Stimulated activated naive CD8-positive, alpha-beta T cell treated with anti-CD3 and anti-CD28 coated beads, Interleukin-15, Interleukin-2, amounts not matched to agents 100 ng/mL and 50 ng/mL, for 24 hours (primary cell): Measurements from ENCODE around the gene FMN2.

Source experiments
- H3K27ac Mint-ChIP-seq: one replicate; pipeline ENCODE4 v1.8.0; 2021; ENCODE audit warnings: mild to moderate bottlenecking, mixed read lengths
- H3K27me3 Mint-ChIP-seq: one replicate; pipeline ENCODE4 v1.8.0; 2021; ENCODE audit warnings: mixed read lengths
- H3K36me3 Mint-ChIP-seq: one replicate; pipeline ENCODE4 v1.8.0; 2021; ENCODE audit warnings: low read depth, mixed read lengths
- H3K4me1 Mint-ChIP-seq: one replicate; pipeline ENCODE4 v1.8.0; 2021; ENCODE audit warnings: low read depth, mixed read lengths
- H3K4me3 Mint-ChIP-seq: one replicate; pipeline ENCODE4 v1.8.0; 2021; ENCODE audit warnings: mild to moderate bottlenecking, mixed read lengths
- H3K9me3 Mint-ChIP-seq: one replicate; pipeline ENCODE4 v1.8.0; 2021; ENCODE audit warnings: mixed read lengths

The FMN2 gene

DNA sequence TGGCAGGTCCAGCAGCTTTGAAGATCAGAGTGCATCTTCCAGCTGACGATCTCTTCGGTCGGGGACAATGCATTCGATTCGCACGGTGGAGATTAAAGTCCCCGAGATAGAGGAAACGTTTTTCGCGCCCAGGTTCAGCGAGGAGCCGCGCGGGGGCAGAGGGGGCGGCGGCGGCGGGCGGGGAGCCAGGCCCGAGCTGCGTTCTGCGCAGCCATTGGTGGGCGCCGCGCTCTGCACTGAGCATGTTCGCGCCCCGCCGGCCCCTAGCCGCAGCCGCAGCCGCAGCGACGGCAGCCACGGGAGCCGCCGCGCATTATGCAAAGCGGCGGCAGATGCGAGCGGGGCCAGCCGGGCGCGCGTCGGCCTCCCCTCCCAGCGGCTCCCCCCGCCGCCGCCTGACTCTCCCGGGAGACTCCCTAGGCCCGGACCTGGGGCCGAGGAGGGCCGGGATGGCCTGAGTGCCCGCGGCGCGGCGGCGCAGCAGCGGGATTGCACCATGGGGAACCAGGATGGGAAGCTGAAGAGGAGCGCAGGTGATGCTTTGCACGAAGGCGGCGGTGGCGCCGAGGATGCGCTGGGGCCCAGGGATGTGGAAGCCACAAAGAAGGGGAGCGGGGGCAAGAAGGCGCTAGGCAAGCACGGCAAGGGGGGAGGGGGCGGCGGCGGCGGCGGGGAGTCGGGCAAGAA is at the start of gene FMN2:
FMN2 (plus strand) TSS at position 270 of the 687 bp plus-strand sequence; CDS start at position 497, 227 bp downstream.
- Mint-ChIP-seq H3K36me3 (no peaks in the 10 kb centered on the region), H3K9me3 (no peaks in the 10 kb centered on the region), H3K27me3 (peaks cover 42% of the 10 kb centered on the region), H3K4me3 (peak within 1 kb of the TSS; percentile 4), H3K4me1 (no peaks in the 10 kb centered on the region), H3K27ac (no peak within 1 kb of the TSS)

DNA sequence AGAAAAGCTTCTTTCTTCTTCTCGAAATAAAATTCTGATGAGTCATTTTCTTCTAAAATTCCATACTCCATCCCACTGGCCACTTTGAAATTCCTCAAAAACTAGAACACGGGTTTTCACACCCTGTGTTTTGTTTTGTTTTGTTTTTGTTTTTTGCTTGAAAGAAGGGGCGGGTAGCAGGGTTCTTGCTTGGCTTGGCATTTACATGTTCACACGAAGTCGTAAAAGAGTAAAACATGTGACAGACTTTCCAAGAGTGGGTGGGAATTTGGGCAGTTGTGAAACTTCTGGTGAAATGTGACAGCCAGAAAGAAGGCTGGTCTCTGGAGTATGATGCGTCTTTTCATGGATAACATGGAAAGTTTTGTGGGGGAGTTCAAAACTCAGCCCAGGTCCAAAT is 47.1 kb upstream of the FMN2 start:
- Mint-ChIP-seq H3K27ac (no peak overlapping the region), H3K36me3 (no peaks in the 10 kb centered on the region), H3K27me3 (no peaks in the 10 kb centered on the region), H3K9me3 (peaks cover 3% of the 10 kb centered on the region), H3K4me1 (no peaks in the 10 kb centered on the region), H3K4me3 (no peak overlapping the region)

DNA sequence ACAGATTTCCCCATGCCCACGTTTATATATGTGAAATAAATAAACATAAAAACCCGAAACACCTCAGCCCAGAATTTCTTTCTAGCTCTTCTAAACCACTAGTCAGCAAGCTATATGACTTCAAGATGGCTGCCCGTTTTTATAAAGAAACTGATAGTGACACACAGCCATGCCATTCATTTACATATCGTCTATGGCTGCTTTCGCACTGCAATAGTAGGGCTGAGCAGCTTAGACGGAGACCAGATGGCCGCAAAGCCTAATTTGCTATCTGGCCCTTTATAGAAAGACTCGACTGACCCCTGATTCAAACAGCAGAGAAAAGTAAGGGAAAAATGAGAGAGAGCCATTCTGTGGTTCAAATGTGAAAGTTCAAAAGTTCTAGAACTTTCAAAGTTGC is 45.7 kb upstream of the FMN2 start:
- Mint-ChIP-seq H3K9me3 (no peaks in the 10 kb centered on the region), H3K27me3 (no peaks in the 10 kb centered on the region), H3K4me3 (no peak overlapping the region), H3K36me3 (no peaks in the 10 kb centered on the region), H3K4me1 (no peaks in the 10 kb centered on the region), H3K27ac (no peak overlapping the region)

DNA sequence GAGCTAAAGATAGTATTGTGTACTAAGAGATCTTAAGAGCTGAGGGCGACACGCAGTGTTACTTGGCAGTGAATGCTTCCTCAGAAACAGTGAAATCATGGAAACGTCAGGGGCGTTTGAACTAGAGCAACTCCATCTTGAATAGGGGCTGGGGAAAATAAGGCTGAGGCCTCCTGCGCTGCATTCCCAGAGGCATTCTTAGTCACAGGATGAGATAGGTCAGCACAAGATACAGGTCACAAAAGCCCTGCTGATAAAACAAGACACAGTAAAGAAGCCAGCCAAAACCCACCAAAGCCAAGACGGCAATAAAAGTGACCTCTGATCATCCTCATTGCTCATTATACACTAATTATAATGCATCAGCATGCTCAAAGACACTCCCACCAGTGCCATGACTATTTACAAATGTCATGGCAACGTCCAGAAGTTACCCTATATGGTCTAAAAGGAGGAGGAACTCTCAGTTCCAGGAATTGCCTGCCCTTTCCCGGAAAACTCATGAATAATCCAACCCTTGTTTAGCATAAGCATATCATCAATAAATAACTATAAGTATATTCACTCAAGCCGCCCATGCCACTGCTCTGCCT is 37.5 kb upstream of the FMN2 start:
- no peaks in the 10 kb centered on the region for H3K27me3 Mint-ChIP-seq

DNA sequence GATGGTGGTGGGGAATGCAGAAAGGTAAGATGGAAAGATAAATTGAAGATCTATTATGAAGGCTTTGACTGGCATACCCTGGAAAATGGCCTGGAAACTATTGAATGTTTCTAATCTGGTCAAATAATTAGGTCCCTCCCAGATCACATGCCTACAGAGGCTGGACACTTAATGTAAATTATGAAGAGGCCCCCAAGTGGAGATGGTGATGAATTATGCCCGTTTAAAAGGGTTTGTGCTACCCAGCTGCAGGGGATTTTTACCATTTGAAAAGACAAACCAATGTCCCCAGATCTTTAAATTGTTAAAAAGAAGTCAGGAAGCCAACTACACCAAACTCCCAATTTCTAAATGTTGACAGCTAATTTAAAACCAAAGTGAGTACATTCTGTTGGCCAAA is 35.7 kb upstream of the FMN2 start:
- Mint-ChIP-seq H3K4me3 (no peak overlapping the region), H3K36me3 (no peaks in the 10 kb centered on the region), H3K4me1 (no peaks in the 10 kb centered on the region), H3K27ac (no peak overlapping the region), H3K27me3 (no peaks in the 10 kb centered on the region), H3K9me3 (peaks cover 4% of the 10 kb centered on the region)

More for the DNA sequence above, 37.5 kb upstream of the FMN2 start:
- H3K4me1 Mint-ChIP-seq: no peaks in the 10 kb centered on the region
- no peak overlapping the region for H3K27ac Mint-ChIP-seq
- H3K9me3 Mint-ChIP-seq: peaks cover 4% of the 10 kb centered on the region
- H3K36me3 Mint-ChIP-seq: no peaks in the 10 kb centered on the region
- no peak overlapping the region for H3K4me3 Mint-ChIP-seq

DNA sequence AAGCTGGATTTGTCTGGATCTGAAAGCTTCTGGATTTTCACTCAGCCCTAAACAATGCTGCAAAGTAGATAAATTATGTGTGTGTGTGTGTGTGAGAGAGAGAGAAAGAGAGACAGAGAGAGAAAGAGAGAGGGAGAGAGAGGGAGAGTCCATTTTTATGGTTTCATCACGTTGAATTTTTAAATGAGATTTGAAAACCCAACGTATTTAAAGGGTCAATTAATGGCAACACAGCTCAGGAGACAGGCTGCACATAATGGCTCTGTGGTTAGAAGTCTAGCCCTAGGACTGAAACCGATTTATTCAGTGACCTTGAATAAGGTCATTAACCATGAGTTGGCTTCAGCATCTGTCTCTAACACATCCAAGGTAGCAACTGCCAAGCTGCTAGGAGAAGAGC is 35.3 kb upstream of the FMN2 start:
- H3K27me3 Mint-ChIP-seq: no peaks in the 10 kb centered on the region
- no peak overlapping the region for H3K27ac Mint-ChIP-seq
- no peaks in the 10 kb centered on the region for H3K36me3 Mint-ChIP-seq
- peaks cover 4% of the 10 kb centered on the region for H3K9me3 Mint-ChIP-seq
- H3K4me1 Mint-ChIP-seq: no peaks in the 10 kb centered on the region
- H3K4me3 Mint-ChIP-seq: no peak overlapping the region

DNA sequence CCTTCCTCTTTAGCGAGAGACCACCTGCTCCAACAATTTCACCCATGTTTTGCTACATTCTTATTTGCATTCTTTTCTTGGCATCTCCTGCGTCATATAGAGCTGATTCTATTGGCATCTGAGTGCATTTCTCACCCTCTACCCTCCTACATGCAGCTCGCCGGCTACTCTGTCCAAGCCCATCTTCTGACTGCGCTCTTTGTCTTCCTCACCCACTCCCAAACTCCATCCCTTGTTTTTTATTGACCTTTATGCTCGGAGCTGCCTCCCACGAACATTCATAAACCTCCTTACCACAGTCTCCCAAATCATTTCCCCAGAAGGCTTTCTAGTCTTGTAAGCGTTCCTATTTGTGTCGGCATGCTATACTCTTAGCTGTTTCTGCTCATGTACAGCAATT is 33.6 kb upstream of the FMN2 start:
- Mint-ChIP-seq H3K4me1 (no peaks in the 10 kb centered on the region), H3K36me3 (no peaks in the 10 kb centered on the region), H3K4me3 (no peak overlapping the region), H3K9me3 (no peaks in the 10 kb centered on the region), H3K27ac (no peak overlapping the region), H3K27me3 (no peaks in the 10 kb centered on the region)

DNA sequence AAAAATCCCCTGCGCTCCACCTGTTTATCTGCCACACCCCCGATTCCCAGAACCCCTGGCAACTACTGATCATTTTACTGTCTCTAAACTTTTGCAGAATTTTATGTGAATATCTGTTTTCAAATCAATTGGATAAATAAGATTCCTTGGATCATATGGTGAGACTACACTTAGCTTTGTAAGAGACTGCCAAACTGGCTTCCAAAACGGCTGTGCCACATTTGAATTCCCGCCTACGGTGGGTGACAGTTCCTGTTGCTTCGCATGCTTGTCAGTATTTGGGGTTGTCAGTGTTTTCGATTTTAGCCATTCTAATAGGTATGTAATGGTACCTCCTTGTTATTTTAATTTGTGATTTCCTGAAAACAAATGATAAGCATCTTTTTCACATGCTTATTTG is 22.7 kb upstream of the FMN2 start:
- Mint-ChIP-seq H3K9me3 (peaks cover 5% of the 10 kb centered on the region), H3K27ac (no peak overlapping the region), H3K4me3 (no peak overlapping the region), H3K4me1 (no peaks in the 10 kb centered on the region), H3K27me3 (peaks cover 4% of the 10 kb centered on the region), H3K36me3 (no peaks in the 10 kb centered on the region)

DNA sequence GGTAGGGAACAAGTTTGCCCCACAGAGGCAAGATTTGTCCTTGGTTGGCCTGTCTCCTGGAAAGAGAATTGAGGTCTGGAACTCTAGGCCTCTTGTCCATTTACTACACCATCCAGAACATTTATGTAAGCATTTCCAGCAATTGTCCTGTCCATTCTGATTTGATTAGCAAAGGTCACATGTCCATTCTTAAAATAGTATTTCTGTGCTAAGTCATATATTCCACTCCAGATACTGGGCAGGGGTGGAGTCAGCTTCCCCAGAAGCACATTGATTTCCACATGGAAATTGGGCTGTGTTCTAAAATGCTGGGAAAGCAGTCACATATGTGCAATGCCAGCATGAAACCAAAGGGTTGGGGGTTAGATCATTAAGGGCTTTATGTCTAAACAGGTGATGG is 21.5 kb upstream of the FMN2 start:
- Mint-ChIP-seq H3K27me3 (peaks cover 4% of the 10 kb centered on the region), H3K9me3 (peaks cover 5% of the 10 kb centered on the region), H3K27ac (no peak overlapping the region), H3K4me3 (no peak overlapping the region), H3K4me1 (no peaks in the 10 kb centered on the region), H3K36me3 (no peaks in the 10 kb centered on the region)

DNA sequence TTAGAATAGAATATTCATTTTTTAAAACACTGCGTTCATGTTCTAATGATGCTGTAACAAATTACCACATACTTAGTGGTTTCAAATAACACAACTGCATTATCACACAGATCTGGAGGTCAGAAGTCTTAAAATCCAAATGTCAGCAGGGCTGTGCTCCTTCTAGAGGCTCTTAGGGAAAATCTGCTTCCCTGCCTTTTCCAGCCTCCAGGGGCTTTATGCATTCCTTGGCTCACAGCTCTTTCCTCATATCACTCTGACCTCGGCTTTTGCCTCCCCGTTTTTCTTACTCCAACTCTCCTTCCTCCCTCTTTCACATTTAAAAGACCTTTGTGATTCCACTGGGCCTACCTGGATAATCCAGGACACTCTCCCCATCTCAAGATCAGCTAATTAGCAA is 18.6 kb upstream of the FMN2 start:
- Mint-ChIP-seq H3K27ac (no peak overlapping the region), H3K27me3 (peaks cover 4% of the 10 kb centered on the region), H3K4me3 (no peak overlapping the region), H3K36me3 (no peaks in the 10 kb centered on the region), H3K4me1 (no peaks in the 10 kb centered on the region), H3K9me3 (peaks cover 5% of the 10 kb centered on the region)

DNA sequence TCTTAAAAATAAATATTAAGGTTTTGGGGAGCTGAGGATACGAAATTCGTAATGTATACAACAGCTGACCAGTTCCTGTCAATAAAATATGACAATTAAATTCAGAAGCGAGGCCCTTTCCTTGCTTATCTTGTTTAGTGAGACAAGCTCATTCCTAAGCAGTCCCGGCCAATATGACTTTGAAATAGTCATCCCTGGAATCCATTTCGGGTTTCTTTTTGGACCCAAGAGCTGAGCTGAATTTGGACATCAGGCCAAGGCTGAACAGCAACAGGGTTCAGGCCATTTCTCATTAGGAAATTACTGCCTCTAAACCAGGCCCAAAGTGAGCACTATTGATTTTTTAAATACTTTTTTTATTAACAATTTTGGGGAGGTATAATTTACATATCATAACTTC is 17.3 kb upstream of the FMN2 start:
- H3K9me3 Mint-ChIP-seq: peaks cover 5% of the 10 kb centered on the region
- no peaks in the 10 kb centered on the region for H3K36me3 Mint-ChIP-seq
- no peak overlapping the region for H3K27ac Mint-ChIP-seq
- H3K4me3 Mint-ChIP-seq: no peak overlapping the region
- H3K4me1 Mint-ChIP-seq: no peaks in the 10 kb centered on the region
- peaks cover 4% of the 10 kb centered on the region for H3K27me3 Mint-ChIP-seq

DNA sequence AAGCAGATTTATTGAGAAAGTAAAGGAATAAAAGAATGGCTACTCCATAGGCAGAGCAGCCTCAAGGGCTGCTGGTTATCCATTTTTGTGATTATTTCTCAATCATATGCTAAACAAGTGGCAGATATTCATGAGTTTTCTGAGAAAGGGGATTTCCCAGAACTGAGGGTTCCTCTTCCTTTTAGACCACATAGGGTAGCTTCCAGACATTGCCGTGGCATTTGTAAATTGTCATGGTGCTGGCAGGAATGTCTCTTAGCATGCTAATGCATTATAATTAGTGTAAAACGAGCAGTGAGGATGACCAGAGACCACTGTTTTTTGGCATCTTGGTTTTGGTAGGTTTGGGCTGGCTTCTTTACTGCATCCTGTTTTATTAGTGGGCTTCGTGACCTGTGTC is 16.8 kb upstream of the FMN2 start:
- Mint-ChIP-seq H3K27me3 (peaks cover 4% of the 10 kb centered on the region), H3K27ac (no peak overlapping the region), H3K9me3 (peaks cover 5% of the 10 kb centered on the region), H3K4me1 (no peaks in the 10 kb centered on the region), H3K4me3 (no peak overlapping the region), H3K36me3 (no peaks in the 10 kb centered on the region)

DNA sequence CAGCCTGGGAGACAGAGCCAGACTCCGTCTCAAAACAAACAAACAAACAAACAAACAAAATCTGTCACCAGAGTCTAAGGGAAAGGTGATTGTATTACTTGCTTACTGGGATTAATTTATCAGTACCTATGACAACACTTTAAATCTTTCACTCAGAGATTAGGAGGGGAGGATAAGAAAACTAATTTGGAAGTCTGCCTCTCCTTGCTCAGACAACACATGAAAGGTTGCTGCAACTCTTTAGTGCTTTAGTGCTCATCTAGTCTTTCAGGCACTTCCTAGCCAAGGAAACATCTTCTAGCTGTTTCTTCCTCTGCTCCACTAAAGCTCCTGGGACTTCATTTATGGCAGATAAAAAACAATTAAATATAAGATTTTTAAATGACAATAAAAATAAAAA is 7.3 kb upstream of the FMN2 start:
- H3K27me3 Mint-ChIP-seq: peaks cover 8% of the 10 kb centered on the region
- no peak overlapping the region for H3K4me3 Mint-ChIP-seq
- no peak overlapping the region for H3K27ac Mint-ChIP-seq
- H3K9me3 Mint-ChIP-seq: no peaks in the 10 kb centered on the region
- no peaks in the 10 kb centered on the region for H3K4me1 Mint-ChIP-seq
- no peaks in the 10 kb centered on the region for H3K36me3 Mint-ChIP-seq

DNA sequence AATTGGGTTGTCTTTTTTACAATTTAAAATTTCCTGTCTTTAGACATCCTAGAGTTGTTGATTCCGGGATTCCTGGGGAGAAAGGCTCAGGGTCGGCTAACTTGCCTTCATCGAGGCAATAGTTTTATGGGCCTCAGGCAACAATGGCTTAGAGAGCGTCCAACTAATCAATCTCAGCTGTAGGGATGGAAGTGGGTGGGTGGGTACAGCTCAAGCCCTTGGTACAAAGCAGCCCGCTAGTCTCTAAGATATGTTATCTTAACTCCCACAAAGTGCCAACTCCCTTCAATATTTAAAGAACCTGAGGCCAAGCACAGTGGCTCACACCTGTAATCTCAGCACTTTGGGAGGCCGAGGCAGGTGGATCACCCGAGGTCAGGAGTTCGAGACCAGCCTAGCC is 6.9 kb upstream of the FMN2 start:
- H3K27me3 Mint-ChIP-seq: peaks cover 8% of the 10 kb centered on the region

DNA sequence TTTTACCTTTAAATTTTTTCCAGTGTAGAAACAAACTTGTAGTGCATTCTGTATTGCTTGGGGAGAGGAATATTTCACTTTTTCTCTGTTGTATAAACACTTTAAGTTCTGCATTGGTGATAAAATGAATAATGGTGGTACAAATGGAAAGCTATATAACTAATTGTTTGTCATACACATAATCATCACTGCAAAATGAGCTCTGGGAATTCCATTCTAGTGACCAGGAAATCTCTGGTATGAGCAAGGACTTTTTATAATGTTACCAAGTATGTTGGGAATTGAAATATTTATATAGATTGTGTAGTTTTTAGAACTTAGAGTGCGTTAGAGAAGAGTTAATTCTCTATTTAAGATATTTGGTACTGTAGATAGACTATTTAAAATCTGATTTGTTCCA is 5.0 kb upstream of the FMN2 start:
- Mint-ChIP-seq H3K36me3 (no peaks in the 10 kb centered on the region), H3K27ac (no peak overlapping the region), H3K4me3 (no peak overlapping the region), H3K4me1 (no peaks in the 10 kb centered on the region), H3K27me3 (peaks cover 23% of the 10 kb centered on the region), H3K9me3 (no peaks in the 10 kb centered on the region)

More for the DNA sequence above, 6.9 kb upstream of the FMN2 start:
- Mint-ChIP-seq H3K27ac (no peak overlapping the region), H3K9me3 (no peaks in the 10 kb centered on the region), H3K4me3 (no peak overlapping the region), H3K36me3 (no peaks in the 10 kb centered on the region), H3K4me1 (no peaks in the 10 kb centered on the region)

DNA sequence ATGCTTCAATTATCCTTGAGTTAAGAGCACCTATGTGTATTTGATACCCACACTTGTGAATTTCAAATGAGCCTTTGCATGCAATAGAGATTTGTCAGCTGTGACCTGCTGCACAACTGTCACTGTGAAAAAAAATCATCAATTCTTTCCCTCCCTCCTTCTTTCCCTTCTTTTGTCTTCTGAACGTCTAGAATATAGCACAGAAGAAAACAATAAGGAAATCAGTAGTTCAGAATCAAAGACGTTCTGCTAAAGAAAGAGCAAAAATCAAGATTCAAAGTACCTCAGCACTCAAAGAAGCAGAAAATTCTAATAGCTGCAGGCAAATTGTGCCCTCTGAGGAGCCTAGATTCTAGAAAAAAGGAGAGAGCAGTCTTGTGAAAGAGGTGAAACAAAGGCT is 1.7 kb upstream of the FMN2 start:
- Mint-ChIP-seq H3K36me3 (no peaks in the 10 kb centered on the region), H3K27ac (no peak overlapping the region), H3K4me1 (no peaks in the 10 kb centered on the region), H3K27me3 (peaks cover 34% of the 10 kb centered on the region), H3K9me3 (no peaks in the 10 kb centered on the region), H3K4me3 (no peak overlapping the region)
